T-helper 9 cell (primary cell): ENCODE data around the gene FANCC.
A peak's percentile ranks its signal among the peaks of the same experiment; 100 is the strongest.

ENCODE experiments used
- DNase-seq: peaks from one replicate; pipeline ENCODE4 v3.0.0-alpha.2; 2020

FANCC gene

DNA sequence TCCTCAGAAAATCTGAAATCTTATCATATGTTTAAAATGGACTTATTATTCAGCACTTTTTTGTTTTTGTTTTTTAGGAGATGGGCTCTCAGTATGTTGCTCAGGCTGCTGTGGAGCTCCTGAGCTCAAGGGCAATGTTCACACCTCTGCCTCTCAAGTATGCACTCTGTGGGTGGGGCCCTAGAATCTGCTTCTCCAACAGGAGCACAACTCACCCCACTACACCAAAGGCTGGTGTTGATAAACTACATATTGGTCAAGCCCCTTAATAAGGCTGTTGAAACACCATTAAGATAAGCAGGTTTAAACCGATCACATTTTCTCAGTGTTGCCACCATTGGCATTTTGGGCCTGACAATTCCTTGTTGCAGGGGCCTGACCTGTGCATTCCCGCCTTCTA is 131.6 kb downstream of the FANCC start:
- no peak for DNase-seq

DNA sequence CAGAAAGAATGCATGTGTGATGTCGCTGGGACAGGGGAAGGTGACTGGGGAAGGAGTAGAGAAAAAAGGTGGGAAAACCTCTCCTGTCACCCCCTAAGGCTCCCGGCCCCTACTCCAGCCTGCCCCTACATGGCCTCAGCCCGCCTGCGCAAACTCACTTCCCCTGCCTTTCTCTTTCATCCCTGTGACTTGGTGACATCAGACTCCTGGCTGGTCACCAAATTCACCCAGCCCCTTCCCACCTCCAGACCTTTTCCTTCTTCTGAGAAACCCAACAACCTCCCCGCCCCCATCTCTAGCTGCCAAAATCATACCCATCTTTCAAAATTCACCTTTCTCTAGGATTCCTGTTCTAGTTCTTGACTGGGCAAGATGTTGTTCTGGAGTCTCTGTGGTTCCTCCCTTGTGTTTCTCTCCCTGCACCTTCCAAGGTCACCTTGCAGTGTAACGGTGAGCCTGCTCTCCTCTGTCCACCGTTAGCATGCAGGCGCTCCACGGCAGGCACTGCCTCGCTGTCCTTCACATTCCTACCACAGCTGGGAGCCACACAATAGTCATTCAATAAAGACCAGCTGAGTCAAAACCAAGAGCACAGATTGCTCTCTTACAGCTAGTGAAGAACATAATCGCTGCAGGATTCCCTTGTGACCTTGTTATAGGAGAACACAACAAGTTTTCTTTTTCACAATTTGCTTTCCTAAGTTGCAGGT is 134.5 kb downstream of the FANCC start:
- no peak for DNase-seq

DNA sequence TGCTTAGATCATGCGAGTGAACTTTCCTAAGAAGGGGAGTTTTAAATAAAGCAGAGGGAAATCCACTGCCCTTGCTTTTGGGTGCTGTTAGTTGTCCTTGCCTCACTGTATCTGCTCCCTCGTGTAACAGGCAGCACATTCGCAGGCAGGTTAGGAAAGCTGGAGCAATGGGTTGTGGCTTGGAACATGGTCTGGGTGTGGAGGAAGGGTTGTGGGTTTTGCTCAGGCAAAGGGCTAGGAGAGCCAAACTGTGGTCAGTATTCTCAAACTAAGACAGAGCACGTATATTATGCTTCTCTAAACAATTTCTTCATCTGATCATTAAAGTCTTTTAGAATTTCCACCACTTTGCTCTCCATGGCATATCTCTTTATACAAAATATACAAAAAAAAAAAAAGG is 135.7 kb downstream of the FANCC start:
- no peak for DNase-seq

DNA sequence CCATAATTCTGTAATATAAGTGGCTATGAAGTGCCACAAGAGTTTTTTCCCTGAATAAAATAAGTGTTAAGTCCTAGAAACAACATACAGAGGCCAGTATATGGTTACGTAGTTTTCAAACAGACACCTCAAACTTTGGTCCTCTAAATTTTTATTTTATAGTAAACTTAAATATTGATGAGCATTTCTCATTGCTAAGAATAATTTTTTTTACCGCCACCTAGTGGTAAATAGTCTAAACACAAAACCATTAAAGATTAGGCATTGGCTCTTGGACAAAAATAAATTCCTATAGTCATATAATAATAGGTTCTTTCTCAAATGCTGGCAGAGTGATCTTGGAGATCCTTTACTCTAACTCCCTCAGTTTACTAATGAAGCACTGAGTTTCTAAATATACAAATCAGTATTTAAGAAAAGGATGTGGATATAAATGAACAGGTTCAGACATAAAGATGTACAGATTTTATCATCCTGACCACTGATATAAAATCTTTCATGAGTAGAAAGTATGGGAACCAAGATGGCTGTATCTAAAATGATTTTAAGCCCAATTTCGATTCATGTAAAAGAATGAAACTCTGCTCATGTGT is 136.2 kb downstream of the FANCC start:
- DNase-seq, result no peak

DNA sequence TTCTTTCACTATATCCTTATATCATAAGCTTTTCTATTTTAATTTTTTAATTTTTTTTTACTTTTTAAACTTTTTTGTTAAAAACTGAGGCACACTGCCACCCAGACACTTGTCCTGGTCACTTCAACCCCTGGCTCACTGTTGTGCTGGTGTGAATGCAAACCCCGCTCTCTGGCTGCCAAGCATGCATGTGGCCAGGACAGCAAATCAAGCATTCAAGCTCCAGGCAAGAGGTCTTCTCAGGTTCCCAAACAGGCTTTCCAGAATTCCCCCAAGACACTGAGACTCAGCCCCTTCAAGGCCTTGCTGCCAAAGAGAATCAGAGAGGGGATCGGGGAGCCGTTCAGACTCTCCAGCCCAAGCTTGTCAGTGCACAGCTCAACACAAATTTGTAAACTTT is 139.9 kb downstream of the FANCC start:
- DNase-seq, result no peak

DNA sequence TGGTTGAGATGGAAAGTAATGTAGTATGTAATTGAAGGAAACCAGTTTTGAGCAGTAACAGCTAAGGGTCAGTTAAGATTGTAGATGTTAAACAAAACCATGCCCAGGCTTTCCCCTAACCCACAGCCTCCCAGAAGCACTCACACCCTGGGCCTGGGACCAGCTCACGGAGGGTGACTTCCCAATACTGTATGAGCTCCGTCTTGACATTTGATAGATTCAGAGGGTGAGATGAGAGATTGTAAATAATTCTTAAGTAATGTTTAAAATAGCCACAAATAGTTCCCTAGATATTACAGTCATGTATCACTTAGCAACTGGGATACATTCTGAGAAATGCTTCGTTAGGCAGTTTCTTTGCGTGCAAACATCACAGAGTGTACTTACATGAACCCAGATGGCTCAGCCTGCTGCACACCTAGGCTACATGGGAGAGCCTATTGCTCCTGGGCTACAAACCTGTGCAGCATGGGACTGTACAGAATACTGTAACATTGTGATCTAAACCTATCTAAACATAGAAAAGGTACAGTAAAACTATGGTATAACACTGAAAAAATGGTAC is 140.7 kb downstream of the FANCC start:
- DNase-seq, result no peak

DNA sequence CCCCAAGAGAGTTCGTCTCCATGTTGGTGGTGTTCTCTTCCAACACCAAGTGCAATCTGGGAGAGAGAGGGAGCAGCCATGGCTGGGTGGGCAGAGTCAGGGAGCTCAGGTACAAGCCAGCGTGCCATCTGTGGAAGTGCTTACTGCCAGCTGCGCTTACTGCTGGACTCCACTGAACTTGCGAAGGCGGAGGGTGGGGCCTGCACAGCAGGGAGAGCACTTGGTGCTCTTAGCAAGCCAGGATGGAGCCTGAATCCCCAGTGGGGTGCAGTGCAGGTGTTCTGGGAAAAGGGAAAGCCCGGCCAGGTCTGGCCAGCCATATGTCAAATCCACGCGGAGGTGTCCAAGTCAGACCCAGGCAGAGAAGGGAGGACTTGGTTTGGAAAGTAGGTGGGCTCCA is 142.0 kb downstream of the FANCC start:
- no peak for DNase-seq

DNA sequence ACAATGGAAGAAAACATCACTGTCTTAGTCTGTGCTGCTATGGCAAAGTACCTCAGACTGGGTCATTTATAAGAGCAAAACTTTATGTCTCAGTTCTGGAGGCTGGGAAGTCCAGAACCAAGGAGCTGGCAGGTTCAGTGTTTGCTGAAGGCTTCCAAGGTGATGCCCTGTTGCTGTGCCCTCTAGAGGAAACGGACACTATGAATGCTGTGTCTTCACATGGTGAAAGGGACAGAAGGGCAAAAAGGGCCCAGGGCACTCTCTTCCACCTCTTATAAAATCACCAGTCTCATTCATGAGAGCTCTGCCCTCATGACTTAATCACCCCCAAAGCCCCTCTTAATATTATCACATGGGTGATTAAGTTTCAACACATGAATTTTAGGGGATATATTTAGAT is 143.5 kb downstream of the FANCC start:
- DNase-seq, result no peak

DNA sequence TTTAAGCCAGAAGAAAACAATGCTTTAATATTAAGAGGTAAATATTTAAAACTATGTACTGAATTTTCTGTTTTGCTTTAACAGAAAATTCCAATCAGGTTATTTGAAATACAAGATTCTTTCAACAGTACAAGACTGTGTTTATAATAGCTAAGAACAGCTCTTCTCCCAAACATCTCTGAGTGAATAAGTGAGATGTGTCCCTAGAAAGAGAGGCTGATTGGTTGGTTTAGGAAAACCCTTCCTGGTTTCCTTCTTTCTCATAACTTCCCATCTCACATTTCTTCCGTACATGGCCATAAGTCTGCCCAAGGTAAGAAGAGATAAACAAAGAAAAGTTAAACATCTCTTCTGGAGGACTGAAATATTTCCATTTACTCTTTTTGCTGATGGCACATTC is 145.9 kb downstream of the FANCC start:
- no peak for DNase-seq

DNA sequence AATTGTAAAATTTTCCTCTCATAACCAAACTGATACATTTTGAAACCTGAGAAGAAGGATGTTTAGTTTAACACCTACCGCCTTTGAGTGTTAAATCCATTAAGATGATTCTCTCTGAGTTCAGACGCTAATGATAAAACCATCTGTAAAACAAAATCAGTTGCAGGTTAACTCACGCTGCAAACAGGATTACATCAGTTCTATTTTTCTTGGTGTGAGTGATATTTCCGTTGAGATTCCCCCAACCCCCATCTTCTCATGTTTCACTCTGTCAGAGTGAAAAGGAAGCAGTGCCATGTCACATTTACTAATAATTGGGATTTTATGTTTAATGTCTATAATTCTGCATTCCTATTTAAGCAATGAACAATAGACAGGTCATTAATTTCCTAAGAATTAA is 146.5 kb downstream of the FANCC start:
- no peak for DNase-seq

DNA sequence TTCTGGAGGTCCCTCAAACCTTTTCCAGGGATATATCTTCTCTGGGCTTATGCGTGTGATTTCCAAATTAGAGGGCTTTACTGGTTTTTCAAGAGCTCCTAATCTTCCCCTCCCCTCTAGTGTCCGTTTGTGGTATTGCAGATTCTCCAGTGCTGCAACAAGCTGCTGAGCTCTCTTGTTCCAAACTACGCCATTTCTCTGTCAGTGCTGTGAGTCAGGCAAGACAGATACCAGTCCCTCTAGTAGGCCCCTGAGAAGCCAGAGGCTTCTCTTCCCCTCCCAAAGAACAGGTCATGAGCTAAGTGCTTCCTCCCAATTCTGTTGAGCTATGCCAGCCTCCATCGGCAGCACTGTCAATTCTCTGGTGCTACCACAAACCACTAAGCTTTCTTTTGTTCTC is 149.5 kb downstream of the FANCC start:
- DNase-seq, result peak; percentile 45

DNA sequence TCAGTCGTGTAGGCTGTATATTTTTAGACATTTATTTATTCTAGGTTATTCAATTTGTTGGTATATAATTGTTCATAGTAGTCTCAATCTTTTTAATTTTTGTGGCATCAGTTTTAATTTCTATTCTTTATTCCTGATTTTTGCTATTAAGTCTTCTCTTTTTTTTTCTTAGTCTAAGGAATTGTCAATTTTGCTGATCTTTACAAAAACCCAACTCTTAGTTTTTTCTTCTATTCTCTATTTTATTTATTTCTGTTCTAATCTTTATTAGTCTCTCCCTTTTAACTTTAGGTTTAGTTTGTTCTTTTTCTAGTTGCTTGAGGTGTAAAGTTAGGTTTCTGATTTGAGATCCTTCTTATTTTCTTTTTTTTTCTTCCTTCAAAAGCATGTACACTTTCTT is 152.5 kb downstream of the FANCC start:
- DNase-seq, result no peak

DNA sequence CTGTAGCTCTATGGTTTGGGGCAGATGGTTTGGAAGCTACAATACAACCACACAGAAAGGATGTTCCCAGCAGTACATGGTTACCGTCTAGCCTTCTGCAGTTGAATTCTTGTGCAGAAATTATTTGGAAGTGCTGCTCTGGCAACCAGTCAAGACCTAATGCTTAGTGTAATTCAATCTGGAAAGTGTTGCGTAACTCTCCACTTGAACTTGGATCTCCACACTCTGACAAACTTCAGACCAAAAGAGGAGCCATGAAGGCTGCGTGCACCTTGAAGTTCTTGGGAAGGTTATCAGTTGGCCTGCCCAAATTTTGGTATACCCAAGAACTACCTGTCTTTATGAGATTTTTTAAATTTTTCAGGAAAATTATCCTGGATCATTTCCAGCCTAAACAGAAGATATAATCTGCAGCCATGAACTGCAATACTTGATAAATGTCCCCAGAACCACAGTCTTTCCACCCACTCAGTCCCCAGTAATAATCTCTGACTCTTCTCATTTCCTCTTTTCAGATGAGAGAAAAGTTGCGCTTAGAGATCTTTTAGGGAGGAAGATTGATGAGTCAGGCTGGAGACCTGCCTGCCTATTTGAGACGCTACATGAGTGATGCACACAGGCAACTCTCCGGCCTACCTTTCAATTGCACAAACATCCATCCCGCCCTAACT is 159.9 kb downstream of the FANCC start:
- DNase-seq, result no peak

DNA sequence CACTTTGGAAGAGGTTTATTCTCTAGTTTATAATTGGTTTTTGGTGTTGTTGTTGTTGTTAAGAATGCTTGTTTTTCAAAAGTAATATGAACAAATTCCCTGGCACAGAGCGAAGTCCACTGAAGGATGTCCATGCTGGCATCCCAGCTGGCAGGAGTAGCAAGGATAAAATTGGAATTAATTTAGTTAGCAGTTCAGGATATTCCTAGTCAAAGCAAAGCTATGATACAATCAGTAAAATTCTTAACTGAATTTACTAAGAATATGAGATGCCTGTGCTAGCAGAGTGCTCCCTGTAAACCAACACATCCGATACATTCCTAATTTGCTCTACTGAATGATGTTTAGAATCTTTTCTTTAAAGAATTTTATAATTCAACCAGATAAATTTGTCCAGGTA is 161.4 kb downstream of the FANCC start:
- DNase-seq, result no peak

DNA sequence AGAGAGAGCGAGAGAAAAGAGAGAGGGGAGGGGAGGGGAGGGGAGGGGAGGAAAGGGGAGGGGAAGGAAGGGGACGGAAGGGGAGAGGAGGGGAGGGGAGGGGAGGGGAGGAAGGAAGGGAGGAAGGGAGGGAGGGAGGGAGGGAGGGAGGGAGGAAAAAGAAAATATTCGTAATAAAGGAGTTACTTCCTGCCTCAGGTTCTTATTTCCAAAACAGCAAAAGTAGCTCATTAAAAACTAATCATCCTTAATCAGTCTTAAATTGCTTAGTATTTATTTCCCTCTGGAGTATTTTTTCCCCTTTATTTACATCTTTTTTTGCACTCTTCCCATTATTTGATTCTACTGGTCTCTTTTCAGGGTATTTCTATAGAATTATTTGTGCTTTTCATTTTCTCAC is 162.3 kb downstream of the FANCC start:
- DNase-seq, result no peak

DNA sequence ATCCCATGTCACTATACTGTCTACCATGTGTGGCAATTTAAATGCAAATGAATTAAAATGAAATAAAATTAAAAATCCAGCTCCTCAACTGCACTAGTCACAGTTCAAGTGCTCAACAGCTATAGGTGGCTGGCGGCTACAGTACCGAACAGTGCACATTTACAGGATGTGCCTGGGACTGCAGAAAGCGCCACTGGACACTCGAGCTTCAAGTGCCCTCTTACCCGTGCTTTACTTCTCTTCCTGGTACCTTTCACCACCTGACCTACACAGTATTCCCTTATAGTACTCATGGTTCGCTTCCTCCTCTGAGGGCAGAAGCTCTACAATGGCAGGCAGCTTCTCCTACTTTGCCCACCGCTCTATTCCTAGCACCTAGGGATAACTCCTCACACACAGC is 166.6 kb downstream of the FANCC start:
- no peak for DNase-seq

DNA sequence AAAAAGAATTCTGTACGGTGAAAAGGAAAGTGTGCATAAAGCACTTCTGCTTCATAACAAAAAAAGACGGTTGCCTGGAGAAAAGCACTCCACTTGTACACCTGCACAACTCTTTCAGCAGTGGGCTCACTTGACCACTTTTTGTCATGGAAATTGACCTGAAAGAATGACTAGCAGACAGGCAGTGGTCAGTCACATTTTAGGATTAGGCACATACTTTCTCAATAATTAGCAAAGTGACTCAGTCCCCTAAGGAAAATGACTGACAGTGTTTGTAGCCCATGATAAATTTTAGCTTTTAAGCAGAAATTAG is 169.3 kb downstream of the FANCC start:
- no peak for DNase-seq

DNA sequence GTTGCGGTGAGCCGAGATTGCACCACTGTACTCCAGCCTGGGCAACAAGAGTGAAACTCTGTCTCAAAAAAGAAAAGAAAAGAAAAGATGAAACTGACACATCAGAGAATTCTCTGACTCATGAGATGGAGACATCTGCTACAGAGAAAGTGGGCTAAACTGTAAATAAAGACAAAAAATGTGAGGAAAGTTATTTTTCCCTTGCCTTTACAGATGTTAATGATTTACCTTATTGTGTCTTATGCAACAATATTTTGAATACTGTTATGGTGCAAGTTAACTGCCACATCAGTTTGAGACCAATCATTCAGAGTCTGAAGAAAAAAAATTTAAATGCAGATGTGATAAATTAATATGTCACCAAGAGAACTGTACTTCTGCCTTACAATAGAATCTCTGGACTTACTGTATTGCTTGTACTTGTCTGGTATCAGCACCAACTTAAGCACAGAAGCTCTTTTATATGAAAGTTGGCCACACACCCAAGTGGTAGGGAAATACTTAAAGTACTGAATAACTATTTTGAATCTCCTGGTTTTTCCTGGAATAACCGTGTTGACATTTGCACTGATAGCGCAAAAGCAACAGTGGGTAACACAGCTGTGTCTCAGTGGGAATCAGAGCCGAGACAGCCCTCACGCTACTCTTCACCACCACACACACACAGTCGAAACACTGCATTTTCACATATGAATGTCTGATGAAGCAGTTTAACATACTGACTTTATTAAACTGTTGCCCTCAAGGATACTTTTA is 169.9 kb downstream of the FANCC start:
- DNase-seq, result no peak

DNA sequence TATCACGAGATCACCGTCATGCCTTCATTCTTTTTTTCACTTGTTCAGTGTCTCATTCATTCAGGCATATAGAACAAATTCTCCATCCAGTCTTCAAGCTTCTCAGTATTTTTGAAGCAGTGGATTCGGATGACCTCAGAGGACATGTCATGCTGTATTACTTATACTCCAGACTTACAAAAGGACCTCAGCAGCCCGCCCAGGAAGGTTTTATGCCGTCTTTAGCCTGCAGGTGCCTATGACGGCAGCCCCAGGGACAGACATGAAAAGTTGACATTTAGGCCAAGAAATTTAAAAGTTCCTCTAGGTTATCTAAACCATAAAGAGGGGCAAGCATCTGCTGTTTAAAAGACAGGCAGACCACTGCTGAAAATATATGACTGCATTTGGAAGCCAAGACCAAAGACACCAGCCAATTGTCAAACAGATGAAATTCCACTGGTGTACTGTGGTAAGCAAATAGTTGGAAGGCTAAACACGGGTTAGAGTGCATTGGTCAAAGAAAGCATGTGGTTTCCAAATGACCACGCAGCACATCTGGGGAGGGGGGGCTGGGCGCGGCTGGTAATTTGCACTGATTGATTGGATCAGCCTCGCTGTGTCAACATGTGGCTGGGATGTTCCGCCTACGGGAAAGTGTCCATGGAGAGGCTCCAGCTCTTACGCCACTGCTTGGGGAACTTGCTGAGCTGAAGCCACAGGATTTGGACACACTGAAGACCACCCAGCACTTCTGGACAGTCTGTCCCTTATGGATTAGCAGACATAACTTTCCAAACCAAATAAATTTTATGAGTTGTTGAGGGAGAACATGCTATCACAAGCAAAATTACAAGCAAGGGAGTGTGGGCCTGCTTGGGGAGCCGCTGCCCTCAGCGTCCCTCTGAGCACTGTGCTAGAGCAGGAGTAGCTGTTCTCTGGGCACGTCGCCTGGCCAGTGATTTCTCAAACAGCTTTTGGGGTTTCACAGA is 173.6 kb downstream of the FANCC start:
- no peak for DNase-seq

DNA sequence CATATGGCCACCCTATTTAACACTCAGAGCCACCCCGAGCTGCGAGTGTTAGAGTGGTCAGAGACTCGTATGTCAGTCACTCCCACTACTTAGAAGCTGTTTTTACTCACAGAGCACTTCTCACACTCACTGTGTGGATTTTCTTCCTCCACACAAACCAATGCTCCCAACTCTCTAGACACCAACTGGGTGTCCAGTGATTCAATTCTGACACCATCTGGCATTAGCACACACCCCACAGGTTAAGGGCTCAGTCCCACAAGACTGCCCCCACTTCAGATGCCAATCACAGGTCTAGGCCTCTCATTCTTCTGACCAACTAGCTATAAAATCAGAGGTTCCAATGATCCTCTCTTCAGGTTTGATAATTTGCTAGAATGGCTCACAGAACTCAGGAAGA is 174.8 kb downstream of the FANCC start:
- no peak for DNase-seq

DNA sequence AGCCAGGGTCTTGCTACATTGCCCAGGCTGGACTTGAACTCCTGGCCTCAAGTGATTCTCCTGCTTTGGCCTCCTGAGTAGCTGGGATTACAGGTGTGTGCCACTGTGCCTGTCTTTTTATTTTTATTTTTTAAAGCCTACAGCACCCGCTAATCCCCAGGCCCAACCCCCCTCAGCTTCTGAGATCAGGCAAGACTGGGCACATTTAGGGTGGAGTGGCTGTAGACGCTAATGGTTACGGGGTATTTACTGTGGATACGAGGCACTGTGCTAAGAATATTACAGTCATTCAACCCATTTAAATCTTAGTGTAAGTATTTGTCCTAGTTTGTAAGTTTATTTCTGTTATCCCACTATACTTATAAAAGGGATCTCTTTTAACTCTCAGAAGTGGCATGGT is 175.2 kb downstream of the FANCC start:
- DNase-seq, result no peak

DNA sequence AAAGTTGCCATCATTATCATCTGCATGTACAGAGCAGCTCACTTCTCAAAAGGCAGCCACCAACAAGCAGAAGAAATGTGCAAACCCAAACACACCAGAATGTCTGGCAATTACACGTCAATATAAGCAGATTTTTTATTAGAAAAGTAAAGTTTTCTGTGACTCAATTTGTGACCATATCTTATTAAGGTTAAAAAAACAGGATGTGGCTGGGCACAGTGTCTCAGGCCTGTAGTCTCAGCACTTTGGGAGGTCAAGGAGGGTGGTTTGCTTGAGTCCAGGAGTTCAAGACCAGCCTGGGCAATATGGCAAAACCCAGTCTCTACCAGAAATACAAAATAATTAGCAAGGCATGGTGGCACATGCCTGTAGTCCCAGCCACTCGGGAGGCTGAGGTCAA is 176.7 kb downstream of the FANCC start:
- no peak for DNase-seq
